Activated gamma-delta T cell (primary cell): ENCODE results near the gene TMEM260.
"Not testable (repeated sequence)": the region's sequence is repeated elsewhere in the genome, so short reads cannot be mapped to it uniquely, and the experiment has no call there.

Experiments used
- DNase-seq: peaks from one replicate; lab custom pipeline; 2025; lab: John Stamatoyannopoulos, UW

The TMEM260 gene

DNA sequence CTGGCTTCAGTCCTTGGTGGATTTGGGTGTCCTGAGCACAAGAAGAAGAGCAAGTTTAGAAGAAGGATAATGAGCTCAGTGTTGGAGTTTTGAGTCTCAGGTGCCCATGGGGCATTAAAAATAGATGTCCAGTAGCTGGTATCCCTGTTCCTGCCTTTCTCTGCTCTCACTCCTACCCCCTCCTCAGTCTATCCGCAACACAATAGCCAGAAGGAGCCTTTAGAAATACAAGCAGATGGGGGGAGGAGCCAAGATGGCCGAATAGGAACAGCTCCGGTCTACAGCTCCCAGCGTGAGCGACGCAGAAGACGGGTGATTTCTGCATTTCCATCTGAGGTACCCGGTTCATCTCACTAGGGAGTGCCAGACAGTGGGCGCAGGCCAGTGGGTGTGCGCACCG, 87.7 kb downstream of the TMEM260 start:
- DNase-seq: not testable (repeated sequence)

DNA sequence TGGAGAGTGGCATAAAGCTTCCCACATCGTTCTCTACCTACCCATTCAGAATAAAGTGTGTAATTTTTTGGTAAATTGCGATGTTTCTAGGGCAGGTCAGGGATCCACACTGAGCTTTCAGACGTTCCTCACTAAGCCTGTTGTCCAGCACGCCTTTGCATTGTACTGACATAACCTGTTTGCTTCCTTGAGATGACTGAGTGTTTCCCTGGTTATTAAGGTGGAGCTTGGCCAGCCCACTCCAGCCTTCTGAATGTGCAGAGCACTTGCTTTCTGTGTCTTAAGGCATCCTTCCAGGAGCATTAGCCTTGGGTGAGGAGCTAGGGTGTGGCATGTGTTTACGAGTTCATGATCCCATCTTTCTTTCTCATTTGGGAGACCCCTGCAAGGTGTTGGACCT, 96.4 kb downstream of the TMEM260 start:
- DNase-seq: no peak

DNA sequence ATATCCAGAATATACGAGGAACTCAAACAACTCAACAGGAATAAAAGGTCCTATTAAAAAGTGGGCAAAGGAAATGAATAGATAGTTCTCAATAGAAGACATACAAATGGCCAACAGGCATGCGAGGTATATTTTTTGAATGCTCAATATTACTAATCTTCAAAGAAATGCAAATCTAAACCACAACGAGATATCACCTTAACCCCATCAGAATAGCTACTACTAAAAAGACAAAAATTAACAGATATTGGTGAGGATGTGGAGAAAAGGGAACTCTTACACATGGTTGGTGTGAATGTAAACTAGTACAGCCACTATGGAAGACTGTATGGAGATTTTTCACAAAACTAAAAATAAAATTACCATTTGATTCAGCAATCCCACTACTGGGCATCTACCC, 99.2 kb downstream of the TMEM260 start:
- DNase-seq: no peak

DNA sequence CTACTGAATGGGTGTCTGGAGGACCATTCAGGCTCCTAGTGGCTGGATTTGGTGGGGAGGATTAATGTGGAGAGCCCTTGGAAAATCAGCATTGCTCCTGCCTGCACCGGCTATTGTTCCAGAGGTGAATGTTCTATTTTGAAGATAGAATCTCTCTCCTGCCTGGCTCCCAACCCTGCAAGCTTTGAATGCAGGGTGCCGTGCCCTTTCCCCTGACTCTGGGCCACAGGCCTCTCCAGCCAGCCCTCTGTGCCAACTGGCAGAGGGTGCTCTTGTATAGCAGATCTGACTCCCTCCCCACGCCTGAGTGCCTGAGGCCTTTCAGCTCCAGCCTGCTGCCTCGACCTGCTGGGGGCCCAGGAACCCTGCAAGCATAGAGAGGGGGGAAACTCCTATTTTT, 106.8 kb downstream of the TMEM260 start:
- no peak for DNase-seq

DNA sequence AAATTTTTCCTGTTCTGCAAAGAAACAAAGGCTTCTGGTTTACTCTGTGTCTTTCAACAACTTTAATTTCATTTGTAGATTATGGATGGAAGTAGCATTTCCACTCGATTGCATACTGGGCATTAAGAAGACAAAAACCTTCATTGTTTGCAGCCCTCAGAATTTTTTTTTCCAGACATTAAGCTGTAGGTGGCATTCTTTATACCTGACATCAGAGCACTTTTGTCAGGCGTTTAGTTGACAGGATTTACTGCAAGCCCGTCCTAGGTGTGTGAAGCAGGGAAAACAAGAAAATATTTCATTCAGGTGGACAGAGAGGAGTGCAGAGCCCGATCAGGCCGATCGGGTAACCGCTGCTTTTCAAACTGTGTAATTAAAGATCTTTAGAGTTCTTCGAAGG, 107.5 kb downstream of the TMEM260 start:
- DNase-seq: no peak

DNA sequence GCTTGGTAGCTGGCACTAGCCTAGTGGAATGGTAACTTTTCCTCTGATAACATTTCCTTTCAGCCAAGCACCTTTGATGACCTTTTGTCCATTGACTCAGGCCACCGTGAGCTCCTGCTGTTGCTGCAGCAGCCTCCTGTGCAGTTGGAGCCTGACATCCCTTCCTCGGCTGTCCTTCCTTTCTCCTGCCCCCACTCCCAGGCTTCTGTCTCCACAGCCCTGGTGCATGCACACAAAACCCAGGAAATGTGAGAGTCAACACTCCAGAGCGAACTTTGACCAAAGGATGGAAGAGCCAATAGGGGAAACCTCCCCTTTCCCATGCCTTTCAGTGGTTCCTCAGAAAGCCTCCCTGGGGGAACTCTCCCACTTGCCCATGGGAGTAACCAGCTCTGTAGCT, 115.0 kb downstream of the TMEM260 start:
- DNase-seq: no peak

DNA sequence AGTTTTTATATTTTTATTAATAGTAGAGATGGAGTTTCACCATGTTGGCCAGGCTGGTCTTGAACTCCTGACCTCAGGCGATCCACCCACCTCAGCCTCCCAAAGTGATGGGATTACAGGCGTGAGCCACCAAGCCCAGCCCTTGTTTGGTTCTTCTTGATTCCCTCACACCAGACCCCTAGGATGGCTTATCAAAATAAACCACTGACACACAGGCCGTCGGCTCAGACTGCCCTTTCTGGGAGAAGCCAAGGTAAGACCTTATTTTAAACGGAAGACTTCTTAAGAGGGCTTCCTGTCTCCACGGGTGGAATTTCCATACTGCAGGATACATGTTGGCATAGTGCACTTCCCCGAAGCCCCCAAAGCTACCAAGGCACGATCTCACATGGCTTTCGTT, 115.6 kb downstream of the TMEM260 start:
- DNase-seq: not testable (repeated sequence)
